ENCODE measurements around the gene MACC1.

Gene MACC1

DNA sequence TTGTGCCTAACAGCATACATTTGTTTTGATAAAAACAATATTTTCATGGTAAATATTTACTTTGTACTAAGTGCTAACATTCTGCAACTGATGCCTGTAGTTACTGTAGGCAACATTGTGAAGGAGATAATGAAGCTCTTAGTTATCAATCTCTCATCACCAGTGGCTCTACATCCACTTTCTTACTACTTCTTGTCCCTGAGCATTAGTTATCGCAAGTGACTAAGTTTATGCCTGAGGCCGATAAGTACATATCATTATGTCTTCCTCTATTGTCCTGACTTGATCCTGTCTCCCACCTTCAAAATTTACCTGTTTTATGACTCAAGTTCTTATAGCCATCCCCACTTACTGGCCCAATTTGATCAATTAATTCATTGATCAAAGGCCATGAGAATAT, 63.6 kb downstream of the MACC1 start:
- DNase-seq (ENCODE audit: low read depth in 2 of 2): no peak
- TF ChIP-seq, protein P1, sequence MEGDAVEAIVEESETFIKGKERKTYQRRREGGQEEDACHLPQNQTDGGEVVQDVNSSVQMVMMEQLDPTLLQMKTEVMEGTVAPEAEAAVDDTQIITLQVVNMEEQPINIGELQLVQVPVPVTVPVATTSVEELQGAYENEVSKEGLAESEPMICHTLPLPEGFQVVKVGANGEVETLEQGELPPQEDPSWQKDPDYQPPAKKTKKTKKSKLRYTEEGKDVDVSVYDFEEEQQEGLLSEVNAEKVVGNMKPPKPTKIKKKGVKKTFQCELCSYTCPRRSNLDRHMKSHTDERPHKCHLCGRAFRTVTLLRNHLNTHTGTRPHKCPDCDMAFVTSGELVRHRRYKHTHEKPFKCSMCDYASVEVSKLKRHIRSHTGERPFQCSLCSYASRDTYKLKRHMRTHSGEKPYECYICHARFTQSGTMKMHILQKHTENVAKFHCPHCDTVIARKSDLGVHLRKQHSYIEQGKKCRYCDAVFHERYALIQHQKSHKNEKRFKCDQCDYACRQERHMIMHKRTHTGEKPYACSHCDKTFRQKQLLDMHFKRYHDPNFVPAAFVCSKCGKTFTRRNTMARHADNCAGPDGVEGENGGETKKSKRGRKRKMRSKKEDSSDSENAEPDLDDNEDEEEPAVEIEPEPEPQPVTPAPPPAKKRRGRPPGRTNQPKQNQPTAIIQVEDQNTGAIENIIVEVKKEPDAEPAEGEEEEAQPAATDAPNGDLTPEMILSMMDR (IDR thresholded peaks at IDR 0.05; ENCODE audit: low read depth, low read length): no peak
- H3K4me3 ChIP-seq (replicated peaks in 1 of 2; ENCODE audit: low read depth in 2 of 2, low read length in 2 of 2): no peak overlapping the region

- TF ChIP-seq, protein P1 (IDR thresholded peaks at IDR 0.05; ENCODE audit: low read depth, low read length): no peak
These were observed 64.7 kb downstream of the MACC1 start for GRCh38 chr7:20152511-20152910.

GRCh38 chr7:20151708-20152456, 65.3 kb downstream of the MACC1 start:
- TF ChIP-seq, protein P1 (IDR thresholded peaks at IDR 0.05; ENCODE audit: low read depth, low read length): no peak
- no peak for DNase-seq (ENCODE audit: low read depth in 2 of 2)
- no peak overlapping the region for H3K4me3 ChIP-seq (replicated peaks in 1 of 2; ENCODE audit: low read depth in 2 of 2, low read length in 2 of 2)

More at GRCh38 chr7:20152511-20152910, 64.7 kb downstream of the MACC1 start:
- DNase-seq (ENCODE audit: low read depth in 2 of 2): no peak
- H3K4me3 ChIP-seq (replicated peaks in 1 of 2; ENCODE audit: low read depth in 2 of 2, low read length in 2 of 2): no peak overlapping the region

- no peak overlapping the region for H3K4me3 ChIP-seq (replicated peaks in 1 of 2; ENCODE audit: low read depth in 2 of 2, low read length in 2 of 2)
- TF ChIP-seq, protein P1 (IDR thresholded peaks at IDR 0.05; ENCODE audit: low read depth, low read length): no peak
- peak; percentile 27 to 58 for DNase-seq (ENCODE audit: low read depth in 2 of 2)
These were observed 70.7 kb downstream of the MACC1 start for GRCh38 chr7:20146451-20146850.

- TF ChIP-seq, protein P1 (IDR thresholded peaks at IDR 0.05; ENCODE audit: low read depth, low read length): no peak
- no peak overlapping the region for H3K4me3 ChIP-seq (replicated peaks in 1 of 2; ENCODE audit: low read depth in 2 of 2, low read length in 2 of 2)
- DNase-seq (ENCODE audit: low read depth in 2 of 2): no peak
These were observed 72.4 kb downstream of the MACC1 start for GRCh38 chr7:20144801-20145200.

DNA sequence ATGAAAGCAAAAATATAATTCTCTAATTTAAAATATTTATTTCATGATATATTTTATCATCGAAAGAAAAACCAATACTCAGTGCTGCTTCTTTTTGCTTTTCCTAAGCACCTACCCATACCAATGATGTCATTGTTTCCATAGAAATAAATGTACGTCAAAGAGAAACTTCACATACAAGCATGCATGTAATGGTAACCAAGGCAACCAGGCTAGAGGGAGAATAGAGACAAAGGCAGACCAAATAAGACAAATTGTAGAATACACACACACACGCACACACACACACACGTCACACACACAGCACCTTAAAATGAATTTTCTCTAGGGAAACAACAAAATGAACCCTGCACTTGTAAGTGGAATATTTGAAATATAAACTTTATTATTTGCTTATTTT, 75.5 kb downstream of the MACC1 start:
- no peak overlapping the region for H3K4me3 ChIP-seq (replicated peaks in 1 of 2; ENCODE audit: low read depth in 2 of 2, low read length in 2 of 2)
- TF ChIP-seq, protein P1 (IDR thresholded peaks at IDR 0.05; ENCODE audit: low read depth, low read length): no peak
- DNase-seq (ENCODE audit: low read depth in 2 of 2): peak; percentile 22 to 31

- TF ChIP-seq, protein P1 (IDR thresholded peaks at IDR 0.05; ENCODE audit: low read depth, low read length): no peak
- DNase-seq (ENCODE audit: low read depth in 2 of 2): no peak
- H3K4me3 ChIP-seq (replicated peaks in 1 of 2; ENCODE audit: low read depth in 2 of 2, low read length in 2 of 2): no peak overlapping the region
These were observed 76.2 kb downstream of the MACC1 start for GRCh38 chr7:20141002-20141345.
